CD4-positive, alpha-beta T cell treated with Interferon alpha-2 for 1 hour (primary cell): ENCODE results near the gene NAGLU.
"Not testable (repeated sequence)": the region's sequence is repeated elsewhere in the genome, so short reads cannot be mapped to it uniquely, and the experiment has no call there.

Source experiments
- DNase-seq, 2 donors: peaks; one replicate each; pipeline ENCODE4 v3.0.0-alpha.2; 2020 to 2022

Gene NAGLU

DNA sequence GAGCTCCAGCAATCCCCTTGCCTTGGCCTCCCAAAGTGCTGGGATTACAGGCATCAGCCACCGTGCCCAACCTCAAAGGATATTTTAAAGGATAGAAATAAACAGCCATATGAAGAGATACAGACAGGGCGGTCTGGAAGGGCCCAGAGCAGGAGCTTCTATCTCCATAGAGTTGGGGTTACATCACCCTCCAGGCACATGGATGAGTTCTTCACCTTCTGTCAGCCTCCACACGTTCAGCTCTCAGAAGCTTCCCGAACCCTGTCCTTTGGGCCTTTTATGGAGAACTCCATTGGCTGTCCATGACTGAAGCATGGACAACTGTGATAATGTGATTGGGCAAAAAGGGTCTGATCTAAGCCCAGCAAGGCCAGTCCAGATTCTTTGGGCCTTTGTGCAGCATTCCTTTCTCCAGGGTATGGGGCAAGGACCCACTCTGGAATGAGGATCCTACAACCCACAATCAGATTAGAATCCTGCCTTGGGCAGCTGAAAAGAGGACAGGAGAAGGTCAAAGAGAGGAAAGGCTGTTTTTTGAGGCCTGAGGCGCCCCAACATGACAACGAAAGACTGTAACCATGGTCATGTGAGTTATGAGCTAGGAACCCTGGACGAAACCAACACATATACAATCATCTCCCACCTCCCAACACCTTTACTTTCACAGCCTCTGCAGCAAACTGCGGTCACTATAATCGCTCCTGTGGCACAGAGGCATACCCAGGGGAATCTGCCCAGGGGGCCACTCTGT is 9.9 kb downstream of the NAGLU start:
- DNase-seq: not testable (repeated sequence)

DNA sequence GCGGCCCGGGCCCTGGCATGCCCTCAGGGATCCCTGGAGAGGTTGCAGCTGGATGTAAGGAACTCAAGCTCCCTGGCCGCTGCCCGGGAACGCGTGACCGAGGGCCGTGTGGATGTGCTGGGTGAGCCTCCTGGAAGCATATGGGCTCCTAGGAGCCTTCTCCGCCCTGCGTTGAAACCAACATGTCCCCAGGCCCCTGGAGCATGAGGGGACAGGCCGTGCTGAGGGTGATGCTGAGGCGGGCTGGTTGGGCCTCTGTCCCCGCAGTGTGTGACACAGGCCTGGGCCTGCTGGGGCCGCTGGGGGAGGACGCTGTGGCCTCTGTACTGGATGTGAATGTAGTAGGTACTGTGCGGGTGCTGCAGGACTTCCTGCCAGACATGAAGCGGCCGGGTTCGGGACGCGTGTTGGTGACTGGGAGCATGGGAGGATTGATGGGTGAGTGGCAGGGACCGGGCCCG is 11.0 kb downstream of the NAGLU start:
- no peak for DNase-seq

- no peak for DNase-seq
These were observed 11.6 kb downstream of the NAGLU start for GRCh38 chr17:42547698-42548069.

- DNase-seq: peak; percentile 81 to 82
These were observed 12.2 kb downstream of the NAGLU start for GRCh38 chr17:42548070-42548837.

GRCh38 chr17:42548993-42549755 is 13.1 kb downstream of the NAGLU start:
- no peak for DNase-seq

DNA sequence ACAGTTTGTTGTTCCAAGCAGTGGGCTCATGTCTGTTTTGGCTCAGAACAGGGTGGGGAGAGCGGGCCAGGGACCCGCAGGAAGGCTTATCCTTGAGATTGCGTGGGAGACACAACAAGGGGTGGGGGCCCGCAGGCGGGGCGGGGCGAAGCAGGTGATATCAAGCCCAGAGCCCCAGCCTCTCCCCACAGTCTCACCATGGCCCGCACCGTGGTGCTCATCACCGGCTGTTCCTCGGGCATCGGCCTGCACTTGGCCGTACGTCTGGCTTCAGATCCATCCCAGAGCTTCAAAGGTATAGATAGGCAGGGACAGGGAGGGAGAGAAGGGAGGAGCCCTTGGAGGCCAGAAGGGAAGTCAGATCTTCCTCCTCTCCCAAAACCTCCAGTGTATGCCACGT is 16.7 kb downstream of the NAGLU start, which contains the start of gene HSD17B1:
Gene HSD17B1, plus strand, starts transcription at position 188 of the 400 bp plus-strand sequence. Its CDS starts 11 bp downstream, at position 199.
- DNase-seq: not testable (repeated sequence)

DNA sequence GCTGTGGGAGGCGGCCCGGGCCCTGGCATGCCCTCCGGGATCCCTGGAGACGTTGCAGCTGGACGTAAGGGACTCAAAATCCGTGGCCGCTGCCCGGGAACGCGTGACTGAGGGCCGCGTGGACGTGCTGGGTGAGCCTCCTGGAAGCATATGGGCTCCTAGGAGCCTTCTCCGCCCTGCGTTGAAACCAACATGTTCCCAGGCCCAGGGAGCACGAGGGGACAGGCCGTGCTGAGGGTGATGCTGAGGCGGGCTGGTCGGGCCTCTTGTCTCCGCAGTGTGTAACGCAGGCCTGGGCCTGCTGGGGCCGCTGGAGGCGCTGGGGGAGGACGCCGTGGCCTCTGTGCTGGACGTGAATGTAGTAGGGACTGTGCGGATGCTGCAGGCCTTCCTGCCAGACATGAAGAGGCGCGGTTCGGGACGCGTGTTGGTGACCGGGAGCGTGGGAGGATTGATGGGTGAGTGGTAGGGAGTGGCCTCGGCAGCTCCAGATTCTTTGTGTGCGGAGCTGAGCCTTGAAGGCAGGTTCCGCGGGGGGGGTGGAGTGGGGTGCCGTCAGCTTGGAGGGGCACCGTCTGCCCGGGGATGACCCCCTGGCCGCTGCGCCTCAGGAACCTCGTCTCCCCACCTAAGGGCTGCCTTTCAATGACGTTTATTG is 17.2 kb downstream of the NAGLU start:
- no peak for DNase-seq

- peak in 1 of 2 donors; percentile 37 for DNase-seq
These were observed 17.8 kb downstream of the NAGLU start for GRCh38 chr17:42553866-42554249.

DNA sequence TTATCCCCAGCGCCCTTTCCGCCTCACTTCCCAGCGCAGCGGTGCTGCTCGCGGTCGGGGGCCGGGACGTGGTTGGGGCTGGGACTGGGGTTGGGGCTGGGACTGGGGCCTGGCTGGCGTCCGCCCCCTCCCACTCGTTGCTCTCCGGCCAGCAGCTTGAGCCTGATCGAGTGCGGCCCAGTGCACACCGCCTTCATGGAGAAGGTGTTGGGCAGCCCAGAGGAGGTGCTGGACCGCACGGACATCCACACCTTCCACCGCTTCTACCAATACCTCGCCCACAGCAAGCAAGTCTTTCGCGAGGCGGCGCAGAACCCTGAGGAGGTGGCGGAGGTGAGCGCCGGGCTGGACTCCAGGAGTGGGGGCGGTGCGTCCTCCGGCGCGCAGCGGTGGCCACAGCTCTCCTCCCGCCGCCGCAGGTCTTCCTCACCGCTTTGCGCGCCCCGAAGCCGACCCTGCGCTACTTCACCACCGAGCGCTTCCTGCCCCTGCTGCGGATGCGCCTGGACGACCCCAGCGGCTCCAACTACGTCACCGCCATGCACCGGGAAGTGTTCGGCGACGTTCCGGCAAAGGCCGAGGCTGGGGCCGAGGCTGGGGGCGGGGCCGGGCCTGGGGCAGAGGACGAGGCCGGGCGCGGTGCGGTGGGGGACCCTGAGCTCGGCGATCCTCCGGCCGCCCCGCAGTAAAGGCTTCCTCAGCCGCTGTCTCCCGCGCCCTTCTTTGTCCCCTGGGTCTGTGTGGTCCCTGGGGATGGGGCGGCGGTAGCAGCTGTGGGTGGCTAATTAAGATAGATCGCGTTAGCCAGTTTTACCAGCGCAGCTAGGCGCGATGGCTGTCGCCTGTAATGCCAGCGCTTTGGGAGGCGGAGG is 18.4 kb downstream of the NAGLU start:
- peak; percentile 85 to 87 for DNase-seq

DNA sequence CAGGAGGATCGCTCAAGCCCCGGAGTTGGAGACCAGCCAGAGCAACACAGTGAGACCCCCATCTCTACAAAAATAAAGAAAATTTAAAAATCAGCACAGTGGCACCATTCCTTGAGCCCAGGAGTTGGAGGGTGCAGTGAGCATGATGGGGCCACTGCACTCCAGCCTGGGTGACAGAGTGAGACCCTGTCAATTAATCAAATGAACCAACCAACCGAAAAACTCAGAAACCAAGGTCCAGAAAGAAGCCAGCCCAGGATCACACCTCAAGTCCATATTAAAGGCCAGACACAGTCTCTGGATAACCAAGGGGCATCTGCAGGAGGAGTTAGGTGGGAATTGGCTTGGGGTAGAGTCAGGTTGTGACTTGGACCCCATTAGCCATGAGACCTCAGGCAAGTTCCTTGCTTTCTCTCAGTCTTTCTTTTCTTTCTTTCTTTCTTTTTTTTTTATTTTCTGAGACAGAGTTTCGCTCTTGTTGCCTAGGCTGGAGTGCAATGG is 19.1 kb downstream of the NAGLU start:
- DNase-seq: no peak

DNA sequence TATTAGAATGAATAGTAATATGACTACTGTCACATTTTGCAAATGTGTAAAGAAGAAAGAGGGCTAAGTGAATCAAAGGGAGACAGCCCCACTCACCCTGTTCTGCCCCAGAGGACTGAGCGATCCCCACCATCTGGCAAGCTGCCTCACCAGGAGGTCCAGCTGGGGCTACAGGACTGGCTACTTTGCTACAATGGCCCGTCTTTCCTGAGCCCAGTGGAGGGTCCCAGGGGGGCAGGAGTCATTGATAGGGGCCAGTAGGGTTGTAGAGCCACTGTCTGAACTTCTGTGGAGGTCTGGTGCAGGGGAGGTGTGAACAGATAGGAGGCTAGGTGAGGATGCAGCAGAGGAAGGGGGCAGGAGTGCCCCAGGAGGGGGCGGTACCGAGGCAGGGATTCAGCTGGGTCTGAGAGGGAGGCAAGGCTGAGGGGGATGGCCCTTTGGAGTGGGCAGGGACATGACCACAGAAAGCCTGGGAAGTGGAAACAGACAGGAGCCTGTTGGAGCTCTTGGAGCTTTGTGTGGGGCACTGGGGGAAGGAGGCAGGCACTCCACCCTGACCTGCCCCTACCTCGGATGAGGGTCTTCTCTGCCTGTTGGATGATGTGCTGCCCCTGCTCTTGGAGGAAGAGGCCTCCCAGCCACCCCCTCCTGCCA is 20.0 kb downstream of the NAGLU start:
- not testable (repeated sequence) for DNase-seq

DNA sequence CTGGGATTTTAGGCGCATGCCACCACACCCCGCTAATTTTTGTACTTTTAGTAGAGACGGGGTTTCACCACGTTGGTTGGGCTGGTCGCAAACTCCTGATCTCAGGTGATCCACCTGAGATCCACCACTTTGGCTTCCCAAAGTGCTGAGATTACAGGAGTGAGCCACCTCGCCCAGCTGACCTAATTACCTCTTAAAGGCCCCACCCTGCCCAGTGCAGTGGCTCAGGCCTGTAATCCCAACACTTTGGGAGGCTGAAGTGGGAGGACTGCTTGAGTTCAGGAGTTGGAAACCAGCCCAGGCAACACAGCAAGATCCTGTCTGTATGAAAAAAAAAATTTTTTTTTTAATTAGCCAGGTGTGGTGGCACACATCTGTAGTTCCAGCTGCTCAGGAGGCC is 23.0 kb downstream of the NAGLU start:
- DNase-seq: no peak

DNA sequence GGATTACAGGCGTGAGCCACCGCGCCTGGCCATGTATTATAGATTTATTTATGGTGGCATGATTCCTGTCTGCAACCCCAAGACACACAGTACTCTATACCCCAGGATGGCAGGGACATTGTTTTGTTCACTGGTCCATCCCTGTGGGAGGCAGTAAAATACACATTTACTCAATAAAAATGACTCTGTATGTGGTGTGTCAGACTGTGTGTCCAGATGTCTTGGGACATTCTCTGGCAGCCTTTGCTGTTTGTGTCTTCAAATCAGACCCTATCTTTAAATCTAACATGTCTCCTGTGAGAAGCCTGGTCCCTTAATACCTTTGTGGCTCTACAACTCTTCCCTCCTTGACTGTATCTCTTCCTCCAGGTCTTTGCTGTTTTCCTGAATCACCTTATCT is 24.2 kb downstream of the NAGLU start:
- DNase-seq: no peak

GRCh38 chr17:42561897-42562387 is 25.9 kb downstream of the NAGLU start, which contains the start of gene COASY:
COASY (plus strand) TSS chr17:42562148; CDS start chr17:42562623, 475 bp downstream.
- DNase-seq: peak; percentile 92 to 95

DNA sequence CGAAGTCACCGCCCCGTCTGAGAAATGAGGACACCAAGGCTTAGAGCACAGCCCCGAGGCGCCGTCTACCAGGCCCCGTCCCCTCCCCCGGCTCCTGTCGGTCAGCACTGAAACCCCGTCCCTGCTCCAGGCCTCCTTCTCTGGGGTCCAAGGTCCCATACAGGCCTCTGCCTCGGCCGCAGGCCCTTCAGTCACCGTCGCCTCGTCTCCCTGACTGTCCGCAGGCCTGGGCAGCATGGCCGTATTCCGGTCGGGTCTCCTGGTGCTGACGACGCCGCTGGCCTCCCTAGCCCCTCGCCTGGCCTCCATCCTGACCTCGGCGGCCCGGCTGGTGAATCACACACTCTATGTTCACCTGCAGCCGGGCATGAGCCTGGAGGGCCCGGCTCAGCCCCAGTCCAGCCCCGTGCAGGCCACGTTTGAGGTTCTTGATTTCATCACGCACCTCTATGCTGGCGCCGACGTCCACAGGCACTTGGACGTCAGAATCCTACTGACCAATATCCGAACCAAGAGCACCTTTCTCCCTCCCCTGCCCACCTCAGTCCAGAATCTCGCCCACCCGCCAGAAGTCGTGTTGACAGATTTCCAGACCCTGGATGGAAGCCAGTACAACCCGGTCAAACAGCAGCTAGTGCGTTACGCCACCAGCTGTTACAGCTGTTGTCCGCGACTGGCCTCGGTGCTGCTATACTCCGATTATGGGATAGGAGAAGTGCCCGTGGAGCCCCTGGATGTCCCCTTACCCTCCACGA is 26.5 kb downstream of the NAGLU start:
- DNase-seq: no peak

DNA sequence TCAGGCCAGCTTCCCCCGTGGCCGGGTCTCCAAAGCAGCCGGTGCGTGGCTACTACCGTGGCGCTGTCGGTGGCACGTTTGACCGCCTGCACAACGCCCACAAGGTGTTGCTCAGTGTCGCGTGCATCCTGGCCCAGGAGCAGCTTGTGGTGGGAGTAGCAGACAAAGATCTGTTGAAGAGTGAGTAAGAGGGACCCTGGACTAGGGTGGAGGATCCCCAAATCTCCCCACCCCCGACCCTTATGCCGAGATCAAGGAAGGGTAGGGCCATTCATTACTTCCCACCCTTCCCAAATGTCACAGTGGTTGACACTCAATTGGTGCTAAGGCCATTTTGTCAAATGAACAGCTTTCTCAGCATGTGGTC is 27.1 kb downstream of the NAGLU start:
- DNase-seq: no peak

- no peak for DNase-seq
These were observed 27.5 kb downstream of the NAGLU start for GRCh38 chr17:42563543-42563942.

GRCh38 chr17:42563950-42564349 is 27.9 kb downstream of the NAGLU start:
- no peak for DNase-seq

DNA sequence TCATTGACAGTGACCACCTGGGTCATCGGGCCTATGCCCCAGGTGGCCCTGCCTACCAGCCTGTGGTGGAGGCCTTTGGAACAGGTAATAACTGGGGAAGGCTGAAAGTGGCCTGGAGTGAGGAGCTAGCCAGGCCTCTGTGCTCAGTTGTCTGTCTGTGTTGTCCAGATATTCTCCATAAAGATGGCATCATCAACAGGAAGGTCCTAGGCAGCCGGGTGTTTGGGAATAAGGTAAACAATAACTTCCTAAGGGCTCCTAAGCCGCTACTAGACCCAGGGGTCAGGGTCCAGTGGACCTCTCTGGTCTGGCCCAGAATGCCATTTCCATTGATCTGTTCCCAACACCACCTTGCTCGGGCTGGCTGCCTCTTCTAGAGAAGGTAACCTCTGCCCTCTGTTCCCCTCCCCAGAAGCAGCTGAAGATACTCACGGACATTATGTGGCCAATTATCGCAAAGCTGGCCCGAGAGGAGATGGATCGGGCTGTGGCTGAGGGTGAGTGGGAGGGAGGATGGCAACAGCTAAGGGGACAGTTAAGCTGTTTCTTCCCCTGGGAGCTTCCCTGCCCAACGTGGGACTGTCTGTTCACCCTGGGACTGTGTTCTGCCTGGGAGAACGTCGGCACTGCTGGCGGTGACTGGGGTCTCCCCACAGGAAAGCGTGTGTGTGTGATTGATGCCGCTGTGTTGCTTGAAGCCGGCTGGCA is 28.9 kb downstream of the NAGLU start:
- DNase-seq: no peak
